A549 treated with GW870086 at 1 μM for 4 hours (cell line): ENCODE data around the gene MAFF. TPM values are rescaled to one million over a fixed set of nuclear protein-coding genes. Genes with fewer than 3 reads are reported as not detected.

Experiments
- total RNA-seq: library from RNA; stranded (reverse); fragments of 200-300 nt; extraction: Qiagen RNA extraction; gene quantifications from 5 replicates; pipeline ENCODE4 v1.2.3, GENCODE V29; 2022; ENCODE audit warnings: low read depth

The MAFF gene
- 16.9 to 28.0 TPM (median 21.5 TPM) in 5 replicates for total RNA-seq

GRCh38 chr22:38201711-38202436 lies at the start of gene MAFF:
TSS of gene MAFF (plus strand) at chr22:38201994. CDS start at chr22:38213854, 11,860 bp downstream.

GRCh38 chr22:38181453-38182200 lies 20.2 kb upstream of the MAFF start, which contains the start of gene PLA2G6:
TSS of gene PLA2G6 (minus strand) at chr22:38181830. CDS start at chr22:38169426, 12,404 bp downstream.

Other genes starting within 250 kb of the MAFF start
- 0.20 to 0.35 TPM (median 0.27 TPM) in 5 replicates for gene C22orf23, start 248.4 kb upstream of the MAFF start, total RNA-seq
- 120 to 141 TPM (median 131 TPM) in 5 replicates for gene POLR2F, start 248.3 kb upstream of the MAFF start, total RNA-seq
- not detected in 5 replicates for gene SOX10, start 217.4 kb upstream of the MAFF start, total RNA-seq
- 9.8 to 12.5 TPM (median 11.3 TPM) in 5 replicates for gene PICK1, start 144.6 kb upstream of the MAFF start, total RNA-seq
- gene SLC16A8, start 117.8 kb upstream of the MAFF start, total RNA-seq = not detected in 5 replicates
- 5.1 to 8.5 TPM (median 8.0 TPM) in 5 replicates for gene BAIAP2L2, start 91.3 kb upstream of the MAFF start, total RNA-seq
- gene PLA2G6, start 20.2 kb upstream of the MAFF start, total RNA-seq = 3.3 to 5.0 TPM (median 4.4 TPM) in 5 replicates
- 42.7 to 56.7 TPM (median 52.9 TPM) in 5 replicates for gene TMEM184B, start 71.0 kb downstream of the MAFF start, total RNA-seq
- 85.6 to 110 TPM (median 107 TPM) in 5 replicates for gene CSNK1E, start 115.4 kb downstream of the MAFF start, total RNA-seq